Stimulated activated CD4-positive, alpha-beta T cell treated with anti-CD3 and anti-CD28 coated beads, TNF-alpha, amount 100 ng/mL, for 1 hour (primary cell): Measurements from ENCODE around the gene CDKAL1.
"Not testable (repeated sequence)": the region's sequence is repeated elsewhere in the genome, so short reads cannot be mapped to it uniquely, and the experiment has no call there.

Experiments
- DNase-seq, 3 donors: peaks; one replicate each; pipeline ENCODE4 v3.0.0-alpha.2; 2020; ENCODE audit warnings: low read depth in 3 of 3, low spot score in 1 of 3

The CDKAL1 gene

GRCh38 chr6:20549398-20549797 is 15.1 kb downstream of the CDKAL1 start:
- not testable (repeated sequence) for DNase-seq

DNA sequence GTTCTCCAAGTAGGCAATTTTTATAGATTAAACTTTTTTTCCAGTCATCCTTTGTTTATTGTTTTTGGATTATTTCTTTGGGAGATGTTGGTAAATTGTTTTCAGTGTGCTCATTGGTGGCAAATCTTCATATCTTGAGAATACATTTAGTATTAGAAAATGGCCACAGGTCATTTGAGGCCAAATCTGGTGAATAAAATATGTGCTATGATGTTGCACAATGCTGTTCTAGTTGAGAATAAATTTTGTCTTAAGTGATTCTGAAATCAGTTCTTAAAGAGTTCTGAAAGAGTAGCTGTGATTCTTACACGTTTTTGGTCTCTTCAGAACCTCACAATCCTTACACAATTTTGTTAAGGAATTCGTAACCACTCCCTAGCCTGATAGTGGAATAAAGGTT is 20.1 kb downstream of the CDKAL1 start:
- no peak for DNase-seq

- no peak for DNase-seq
These were observed 20.6 kb downstream of the CDKAL1 start for GRCh38 chr6:20554817-20555216.

GRCh38 chr6:20559924-20560551 is 25.8 kb downstream of the CDKAL1 start:
- no peak for DNase-seq

GRCh38 chr6:20563377-20563776 is 29.1 kb downstream of the CDKAL1 start:
- no peak for DNase-seq

DNA sequence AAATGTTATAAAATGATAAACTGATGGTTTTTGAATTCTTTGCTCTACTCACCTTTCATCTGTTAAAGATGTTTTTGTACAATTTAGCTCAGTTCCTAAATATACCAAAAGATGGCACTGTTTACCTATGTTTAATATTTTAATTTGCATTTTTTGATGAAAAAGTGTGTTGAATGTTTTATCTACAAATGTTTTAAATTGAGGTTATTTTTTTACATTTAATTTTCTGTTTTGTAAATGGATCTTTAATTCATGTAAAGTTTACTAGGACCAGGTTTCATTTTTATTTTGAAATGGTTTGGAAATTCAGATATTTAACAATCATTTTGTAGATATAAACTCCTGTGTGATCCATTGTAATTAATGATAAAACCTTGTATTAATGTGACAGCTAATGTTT is 30.0 kb downstream of the CDKAL1 start:
- no peak for DNase-seq

DNA sequence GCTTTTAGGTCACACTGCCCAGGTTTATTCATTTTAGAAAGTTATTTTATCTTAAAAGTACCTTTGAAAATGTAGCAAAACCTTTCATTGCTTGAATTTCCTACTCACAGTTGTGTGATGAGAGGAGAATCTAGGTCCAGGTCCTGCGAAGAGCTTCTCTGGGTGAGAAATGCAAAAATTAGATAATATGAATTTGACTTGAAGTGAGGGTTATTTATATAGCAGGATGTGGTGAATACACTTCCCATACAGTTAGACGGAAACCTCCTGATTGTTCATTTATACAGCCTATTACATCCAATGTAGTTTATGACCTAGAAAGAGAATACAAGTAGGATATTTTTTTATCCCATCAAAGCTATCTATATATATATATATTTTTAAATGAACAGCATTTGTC is 30.5 kb downstream of the CDKAL1 start:
- no peak for DNase-seq

DNA sequence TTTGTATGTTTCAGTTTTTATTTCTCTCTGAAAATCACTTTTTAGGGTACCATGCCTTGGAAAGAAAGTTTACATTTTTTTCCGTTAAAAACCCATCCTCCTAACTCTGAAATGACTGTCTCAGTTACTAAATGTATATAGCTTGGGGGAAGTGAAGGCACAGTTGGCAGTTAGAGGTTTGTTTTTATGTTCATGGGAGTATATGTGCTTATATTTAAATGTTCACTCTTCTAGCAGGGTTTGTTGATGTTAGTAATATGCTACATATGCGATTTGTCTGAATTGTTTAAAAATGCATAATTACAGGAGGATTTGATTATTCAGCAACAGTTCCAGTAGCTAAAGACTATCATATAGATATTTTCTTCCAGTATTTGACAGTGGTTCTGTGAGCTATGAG is 31.1 kb downstream of the CDKAL1 start:
- no peak for DNase-seq

GRCh38 chr6:20566109-20566508 is 31.9 kb downstream of the CDKAL1 start:
- no peak for DNase-seq

DNA sequence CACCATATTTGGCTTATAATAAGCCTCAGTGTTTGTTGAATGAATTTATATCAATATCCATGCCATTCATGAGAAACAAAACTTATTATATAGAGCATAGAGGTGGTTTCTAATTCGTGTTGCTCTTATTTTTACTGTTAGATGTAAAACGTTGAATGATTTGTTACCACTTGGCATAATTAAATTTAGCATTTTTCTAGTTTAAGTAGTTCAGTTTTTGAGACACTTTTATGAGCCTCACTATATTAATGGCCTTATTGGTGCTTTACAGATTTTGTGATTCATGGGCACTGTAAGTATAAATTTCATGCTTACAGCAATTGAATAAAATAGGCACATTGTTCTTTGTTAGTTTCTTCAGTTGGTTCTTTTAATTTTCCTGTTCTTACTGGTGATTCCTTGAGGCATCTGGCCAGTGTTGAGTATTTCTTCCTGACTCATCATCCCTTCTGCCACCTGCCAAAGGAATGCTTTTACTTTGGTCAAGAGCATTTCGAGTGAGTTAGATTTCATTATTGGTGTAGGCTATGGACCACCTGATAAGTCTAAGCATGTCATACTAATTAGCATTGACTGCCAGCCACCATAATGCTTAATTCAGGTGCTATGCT is 34.8 kb downstream of the CDKAL1 start:
- no peak for DNase-seq

- no peak for DNase-seq
These were observed 37.0 kb downstream of the CDKAL1 start for GRCh38 chr6:20571261-20571660.

GRCh38 chr6:20572288-20572687 is 38.0 kb downstream of the CDKAL1 start:
- DNase-seq, result no peak

DNA sequence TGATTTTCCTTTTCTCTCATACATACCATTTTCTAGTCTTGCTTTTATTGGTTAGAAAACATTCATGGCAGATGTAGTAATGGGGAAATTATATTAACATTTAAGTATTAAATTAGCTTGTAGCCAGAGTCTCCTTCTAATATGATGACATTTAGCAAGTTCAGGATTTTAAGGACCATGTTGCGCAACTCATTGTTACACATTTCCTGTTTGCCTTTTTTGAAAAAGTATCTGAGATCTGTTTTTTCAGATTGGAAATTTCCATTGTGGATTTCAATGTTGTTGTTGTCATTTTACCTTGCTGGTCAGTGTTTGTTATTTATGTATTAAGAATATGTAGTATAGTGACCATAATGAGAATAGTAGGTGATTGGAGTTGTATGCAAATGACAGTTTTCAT is 38.7 kb downstream of the CDKAL1 start:
- no peak for DNase-seq

- DNase-seq, result no peak
These were observed 40.1 kb downstream of the CDKAL1 start for GRCh38 chr6:20574355-20574754.

DNA sequence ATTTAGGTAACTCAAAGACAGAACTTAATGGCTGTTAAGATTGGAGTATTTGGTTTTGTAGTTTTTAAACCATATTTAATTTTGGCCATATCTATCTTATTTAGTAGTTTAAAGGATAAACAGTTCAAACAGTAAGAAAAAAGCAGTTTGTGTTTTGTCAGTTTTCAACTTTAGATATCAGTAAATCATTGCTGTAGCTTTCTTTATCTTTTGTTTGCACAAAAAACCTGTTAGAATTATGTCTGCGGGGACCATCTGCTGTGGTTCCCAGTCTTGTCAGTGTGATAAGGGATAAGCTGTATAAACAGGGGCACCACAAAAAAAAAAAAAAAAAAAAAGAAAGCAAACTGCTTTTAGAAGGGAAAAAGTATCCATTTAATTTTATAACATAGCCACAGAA is 40.9 kb downstream of the CDKAL1 start:
- DNase-seq, result no peak

DNA sequence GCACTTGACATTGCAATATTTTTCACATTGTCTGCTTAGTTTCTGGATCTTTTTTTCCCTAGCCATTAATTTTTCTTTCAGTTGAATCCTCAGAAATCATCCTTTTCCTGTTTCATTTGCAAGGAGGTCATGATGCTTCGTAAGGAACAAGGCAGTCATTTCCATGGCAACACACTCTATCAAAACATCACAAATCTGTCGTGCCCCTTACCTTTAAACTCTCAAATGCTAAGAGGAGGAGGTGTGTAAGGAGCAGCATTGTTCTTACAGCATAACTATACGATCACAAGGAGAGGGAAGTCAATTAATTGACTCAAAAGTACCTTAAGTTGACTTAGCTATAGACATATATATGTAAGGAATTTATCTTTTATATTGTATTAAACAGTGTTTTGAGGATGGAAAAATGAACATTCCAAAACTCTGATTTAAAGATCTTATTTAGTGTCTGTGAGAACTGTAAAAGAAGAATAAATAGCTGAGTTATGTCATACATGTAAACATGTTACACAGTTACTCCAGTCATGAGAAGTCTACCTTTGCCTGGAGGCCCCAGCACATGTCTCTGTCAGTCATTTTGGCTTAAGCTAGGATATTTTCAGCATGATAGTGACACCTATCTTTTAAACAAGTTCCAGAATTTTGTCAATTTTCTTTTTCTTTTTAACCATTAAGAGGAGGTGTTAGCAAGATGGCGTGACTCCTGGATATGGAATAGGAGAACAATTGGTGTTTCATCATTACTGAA is 41.6 kb downstream of the CDKAL1 start:
- no peak for DNase-seq

GRCh38 chr6:20577173-20577688 is 43.0 kb downstream of the CDKAL1 start:
- no peak for DNase-seq

DNA sequence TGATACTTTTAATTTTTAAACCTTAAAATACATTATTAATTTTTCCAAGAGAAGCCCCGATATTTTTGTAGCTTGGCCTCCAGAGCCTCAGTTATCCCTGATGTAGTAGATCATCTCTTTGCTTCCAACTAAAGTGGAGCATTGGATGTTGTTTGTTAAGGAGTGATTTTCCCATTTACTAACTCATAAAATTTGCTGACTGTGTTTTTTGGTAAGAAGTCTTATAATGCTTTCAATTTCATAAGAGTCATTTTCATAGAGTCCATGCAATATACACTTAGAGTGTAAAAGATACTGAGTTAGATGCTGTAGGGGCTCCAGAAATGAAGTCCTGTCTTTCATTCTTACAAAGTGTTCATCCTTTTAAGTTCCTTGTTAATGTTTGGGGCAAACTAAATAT is 46.8 kb downstream of the CDKAL1 start:
- no peak for DNase-seq

DNA sequence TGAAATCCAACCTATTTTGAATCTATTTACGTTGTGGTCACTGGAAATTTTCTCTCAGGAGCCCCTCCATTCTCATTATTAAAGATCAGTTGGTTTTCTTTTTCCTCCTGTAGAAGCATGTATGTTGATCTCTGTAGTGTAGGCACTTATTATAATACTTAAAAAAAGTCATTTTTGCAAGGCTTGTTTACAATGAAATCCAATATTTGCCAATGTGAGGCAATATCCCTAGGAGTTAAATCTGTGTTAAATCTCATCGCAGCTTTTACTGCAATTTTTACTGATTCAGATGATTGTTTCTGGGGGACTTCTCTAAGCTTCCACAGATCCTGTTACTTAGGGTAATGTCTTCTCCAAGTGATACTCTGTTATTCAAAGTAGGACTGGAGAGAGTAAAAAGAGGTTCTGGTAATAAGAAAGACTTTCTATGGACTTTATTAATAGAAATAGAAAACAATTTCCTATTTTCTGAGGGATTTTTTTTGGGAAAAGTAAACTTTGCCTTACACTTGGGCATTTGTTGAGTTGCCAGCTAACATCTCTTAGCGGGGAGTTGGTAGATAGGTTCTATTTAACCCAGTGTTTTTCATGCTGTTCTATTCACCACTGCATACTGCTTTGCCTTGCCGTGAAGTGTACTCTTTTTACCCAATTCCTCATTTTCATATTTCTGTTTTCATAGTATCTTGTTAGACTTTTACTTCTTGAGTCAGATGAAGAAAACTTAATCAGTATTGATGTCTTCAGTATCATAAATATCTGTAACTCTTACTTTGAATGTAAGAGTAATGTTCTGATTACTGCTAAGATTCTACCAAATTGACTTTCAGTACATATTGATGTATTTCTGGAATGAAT is 48.6 kb downstream of the CDKAL1 start:
- DNase-seq, result no peak

DNA sequence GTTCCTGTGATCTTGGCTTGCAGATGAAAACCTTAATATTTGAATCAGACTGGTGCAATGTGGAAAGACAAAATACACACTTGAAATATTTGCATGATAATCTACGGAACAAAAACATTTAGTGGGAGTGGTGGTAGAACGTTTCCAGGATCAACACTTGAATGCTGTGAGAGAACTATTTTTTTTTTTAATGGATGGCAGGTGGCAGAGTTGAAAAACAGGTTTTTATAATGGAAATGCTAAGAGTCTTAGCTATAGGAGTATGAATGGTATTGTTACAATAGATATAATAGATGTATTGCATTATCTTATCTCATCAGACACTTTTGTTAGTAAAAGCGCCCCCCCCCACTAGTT is 49.2 kb downstream of the CDKAL1 start:
- DNase-seq, result no peak

- no peak for DNase-seq
These were observed 50.0 kb downstream of the CDKAL1 start for GRCh38 chr6:20584100-20584731.
